GM21526 (cell line): ENCODE results near the gene MAP3K7.
A peak's percentile ranks its signal among the peaks of the same experiment; 100 is the strongest.
"Not testable (repeated sequence)": the region's sequence is repeated elsewhere in the genome, so short reads cannot be mapped to it uniquely, and the experiment has no call there.

Experiments
- ATAC-seq: cut with Tn5 transposase; IDR thresholded peaks from one replicate; pipeline ENCODE4 v1.9.1; 2021; ENCODE audit warnings: moderate library complexity; ENCODE audit not compliant: unreplicated experiment, low FRiP score

The MAP3K7 gene

DNA sequence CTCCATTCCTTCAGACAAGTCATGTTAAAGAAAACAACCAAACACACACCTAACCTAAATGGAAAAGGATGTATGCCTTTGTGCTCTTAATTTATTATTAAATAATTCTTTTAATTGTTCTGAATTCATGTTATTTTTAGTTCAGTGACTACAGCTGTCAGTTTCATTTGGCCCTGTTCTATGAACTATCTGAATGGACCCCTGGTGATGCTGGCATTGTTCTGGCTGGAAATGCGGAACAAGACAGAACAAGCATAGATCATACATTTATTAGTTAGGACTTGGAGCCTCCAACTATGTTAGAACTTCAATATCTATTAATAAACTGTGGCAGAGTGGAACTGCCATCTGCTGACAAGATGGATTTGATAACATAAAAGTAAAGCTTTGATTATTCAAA, 5.7 kb downstream of the MAP3K7 start:
- ATAC-seq = no peak

GRCh38 chr6:90578894-90579549, 7.8 kb downstream of the MAP3K7 start:
- no peak for ATAC-seq

DNA sequence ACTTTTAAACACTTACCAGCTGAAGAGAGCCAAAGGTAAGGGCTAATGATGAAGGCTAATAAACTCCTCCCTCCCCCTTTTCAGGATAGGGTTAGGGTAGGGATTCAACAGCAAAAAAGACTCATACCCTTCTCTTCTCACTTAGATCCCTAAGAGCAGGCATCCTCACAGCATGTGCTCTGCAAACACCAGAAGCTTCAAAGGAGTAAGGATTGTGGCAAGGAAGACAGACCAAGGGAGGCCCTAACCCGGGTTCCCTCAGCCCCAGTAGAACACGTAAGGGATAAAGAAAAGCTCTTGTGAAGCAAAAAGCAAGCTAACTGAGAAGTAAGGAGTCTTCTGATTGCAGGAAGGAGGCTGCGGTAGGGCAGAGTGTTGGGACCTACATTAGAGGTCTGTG, 11.6 kb downstream of the MAP3K7 start:
- ATAC-seq = no peak

DNA sequence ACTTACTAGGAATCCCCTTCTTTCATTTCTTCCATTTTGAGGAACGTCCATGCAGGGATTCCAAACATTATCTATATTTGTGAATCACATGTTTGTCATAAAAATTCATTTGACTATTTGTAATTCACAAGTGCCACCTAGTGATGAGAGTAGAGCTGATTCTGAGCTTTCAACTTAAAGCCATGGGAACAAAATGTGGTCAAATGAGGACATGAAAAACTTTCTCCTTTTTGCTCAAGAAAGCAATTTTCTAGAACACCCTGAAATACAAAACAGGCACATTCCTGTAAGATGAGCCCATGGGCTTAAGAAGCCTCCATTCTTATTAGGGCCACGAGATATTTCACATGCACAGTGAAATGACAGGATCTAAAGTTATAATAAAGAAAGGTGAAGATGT, 12.3 kb downstream of the MAP3K7 start:
- no peak for ATAC-seq

- ATAC-seq = no peak
These were observed 13.2 kb downstream of the MAP3K7 start for GRCh38 chr6:90573624-90574023.

GRCh38 chr6:90572856-90573255, 14.0 kb downstream of the MAP3K7 start:
- ATAC-seq = no peak

- ATAC-seq = no peak
These were observed 17.6 kb downstream of the MAP3K7 start for GRCh38 chr6:90569223-90569622.

- not testable (repeated sequence) for ATAC-seq
These were observed 19.2 kb downstream of the MAP3K7 start for GRCh38 chr6:90567682-90568081.

DNA sequence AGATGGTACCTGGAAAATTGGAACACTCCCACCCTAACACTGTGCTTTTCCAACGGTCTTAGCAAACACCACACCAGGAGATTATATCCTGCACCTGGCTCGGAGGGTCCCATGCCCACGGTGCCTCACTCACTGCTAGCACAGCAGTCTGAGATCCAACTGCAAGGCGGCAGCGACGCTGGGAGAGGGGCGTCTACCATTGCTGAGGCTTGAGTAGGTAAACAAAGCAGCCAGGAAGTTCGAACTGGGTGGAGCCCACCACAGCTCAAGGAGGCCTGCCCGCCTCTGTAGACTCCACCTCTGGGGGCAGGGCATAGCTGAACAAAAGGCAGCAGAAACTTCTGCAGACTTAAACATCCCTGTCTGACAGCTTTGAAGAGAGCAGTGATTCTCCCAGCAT, 24.5 kb downstream of the MAP3K7 start:
- not testable (repeated sequence) for ATAC-seq

- no peak for ATAC-seq
These were observed 26.9 kb downstream of the MAP3K7 start for GRCh38 chr6:90559931-90560330.

GRCh38 chr6:90557006-90557405, 29.9 kb downstream of the MAP3K7 start:
- ATAC-seq = no peak

DNA sequence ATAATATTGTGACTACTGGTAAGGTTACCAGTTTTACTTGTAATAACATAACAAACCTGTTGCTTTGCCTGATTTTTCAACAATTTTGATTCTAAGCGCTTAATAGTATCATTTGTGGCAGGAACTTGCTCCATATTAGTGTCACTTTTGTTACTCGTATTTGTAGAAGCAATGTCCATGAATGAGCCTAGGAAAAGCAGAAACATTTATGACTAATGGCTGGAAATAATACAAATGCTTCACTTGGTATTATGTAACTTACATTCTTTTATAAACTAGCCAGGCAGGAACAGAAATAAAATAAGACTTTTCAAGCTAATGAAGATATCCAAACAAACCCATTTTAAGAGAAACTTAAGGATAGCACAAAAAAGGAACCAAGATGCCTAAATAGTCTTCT, 38.9 kb downstream of the MAP3K7 start:
- no peak for ATAC-seq

GRCh38 chr6:90547079-90547478, 39.8 kb downstream of the MAP3K7 start:
- ATAC-seq = no peak

GRCh38 chr6:90545448-90545847, 41.4 kb downstream of the MAP3K7 start:
- no peak for ATAC-seq

DNA sequence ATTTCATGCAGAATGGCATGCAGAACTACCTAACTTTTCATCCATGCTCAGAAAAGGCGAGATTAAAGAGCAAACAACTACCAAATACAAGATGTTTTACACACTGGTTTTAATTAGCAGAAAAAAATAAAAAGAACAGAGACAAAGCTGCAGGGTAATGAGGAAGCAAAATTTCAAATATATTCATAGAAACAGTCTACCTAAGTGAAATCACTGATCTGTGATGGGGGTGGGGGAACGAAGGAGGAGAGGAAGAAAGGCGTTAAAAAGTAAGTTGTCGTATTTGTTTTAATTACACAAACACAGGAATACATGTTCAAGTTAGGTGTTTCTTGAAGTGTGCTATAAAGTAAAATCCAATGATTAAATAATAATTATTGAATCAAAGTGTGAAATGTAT, 42.1 kb downstream of the MAP3K7 start:
- ATAC-seq = no peak

DNA sequence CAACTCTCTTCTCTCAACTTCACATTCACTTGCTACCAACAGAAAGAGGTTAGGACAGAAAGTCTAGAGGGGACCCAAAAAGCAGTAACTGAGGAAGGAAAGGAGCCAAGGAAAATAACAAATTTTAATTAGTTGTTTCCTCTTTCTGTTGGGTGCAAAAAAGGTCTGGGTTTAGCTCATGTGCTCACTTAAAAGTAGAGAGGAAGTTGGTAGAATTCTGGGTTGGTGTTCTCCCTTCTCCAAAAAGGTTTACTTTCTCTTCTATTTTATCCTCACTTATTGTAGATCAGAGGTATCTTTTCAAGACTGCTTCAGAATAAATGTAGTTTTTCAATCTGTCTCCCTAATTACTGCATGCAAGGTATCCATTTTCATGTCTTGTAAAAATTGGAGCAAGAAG, 42.8 kb downstream of the MAP3K7 start:
- ATAC-seq = no peak

DNA sequence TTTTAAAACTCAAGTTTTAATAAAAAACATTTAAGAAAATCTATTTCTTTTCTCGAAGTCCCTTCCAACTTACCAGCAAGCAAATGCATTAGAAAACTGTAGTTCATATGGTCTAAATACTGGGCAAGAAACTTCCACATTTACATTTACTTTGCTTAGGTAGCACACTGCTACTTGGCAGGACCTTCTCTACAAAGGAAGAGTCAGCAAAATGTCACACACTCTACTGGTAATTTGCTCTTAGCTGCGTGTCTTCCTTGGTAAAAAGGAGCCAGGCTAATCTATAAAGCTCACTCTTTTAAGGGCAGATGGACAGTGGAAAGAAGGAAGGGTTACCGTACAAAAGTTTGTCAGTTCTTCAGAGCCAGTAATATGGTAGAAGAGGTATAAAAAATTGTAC, 45.7 kb downstream of the MAP3K7 start:
- ATAC-seq = no peak

GRCh38 chr6:90538278-90539046, 48.4 kb downstream of the MAP3K7 start:
- ATAC-seq = peak; percentile 3

GRCh38 chr6:90537723-90538258, 49.1 kb downstream of the MAP3K7 start:
- peak; percentile 86 for ATAC-seq

DNA sequence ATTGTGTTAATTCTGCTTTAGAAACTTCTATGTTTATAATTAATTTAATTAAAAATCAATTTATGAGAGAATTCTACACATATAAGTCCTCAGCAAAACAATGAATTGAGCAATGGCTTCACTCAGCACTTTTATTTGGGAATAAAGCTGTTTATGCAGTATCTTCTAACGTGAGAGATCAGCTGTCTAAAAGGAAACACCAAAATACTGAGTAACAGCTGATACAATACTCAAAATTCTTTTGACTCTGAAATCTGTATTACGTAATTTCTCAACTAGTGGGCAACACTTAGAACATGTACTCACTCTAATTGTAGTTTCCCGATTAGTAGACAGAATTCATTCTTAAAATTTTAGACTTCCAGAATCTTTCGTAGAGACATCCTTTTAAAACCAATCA, 49.8 kb downstream of the MAP3K7 start:
- ATAC-seq = no peak

DNA sequence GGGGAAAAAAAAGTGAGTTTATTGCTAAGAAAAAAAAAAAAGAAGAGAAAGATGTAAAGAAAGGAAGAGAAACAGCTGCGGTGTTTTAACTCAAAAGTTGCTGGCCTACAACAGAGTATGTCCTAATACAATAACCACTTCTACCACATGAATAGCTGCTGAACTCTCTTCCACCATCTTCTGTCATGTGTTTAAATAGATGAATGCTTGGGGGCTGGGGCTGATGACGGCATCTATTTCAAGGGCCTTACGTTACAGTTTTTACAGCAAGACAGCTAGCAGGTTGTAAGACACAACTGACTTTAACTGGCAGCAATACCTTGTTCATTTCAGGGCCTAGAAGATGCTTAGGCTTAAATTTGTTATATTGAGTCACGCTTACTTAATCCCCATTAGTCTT, 50.4 kb downstream of the MAP3K7 start:
- ATAC-seq = no peak
